ENCODE data around the gene TTL.

TTL gene

GRCh38 chr2:112579241-112579640, 97.3 kb downstream of the TTL start:
- no peak overlapping the region for H3K4me3 ChIP-seq (replicated peaks; ENCODE audit: low read depth, low read length)
- peak; percentile 91 for DNase-seq (ENCODE audit: low read depth)
- TF ChIP-seq CTCF (IDR thresholded peaks at IDR 0.05; ENCODE audit: low read length, missing control alignments) = no peak

- no peak for DNase-seq (ENCODE audit: low read depth)
- TF ChIP-seq CTCF (IDR thresholded peaks at IDR 0.05; ENCODE audit: low read length, missing control alignments) = no peak
- no peak overlapping the region for H3K4me3 ChIP-seq (replicated peaks; ENCODE audit: low read depth, low read length)
Observed at GRCh38 chr2:112580084-112580483, 98.1 kb downstream of the TTL start.

- no peak overlapping the region for H3K4me3 ChIP-seq (replicated peaks; ENCODE audit: low read depth, low read length)
- TF ChIP-seq CTCF (IDR thresholded peaks at IDR 0.05; ENCODE audit: low read length, missing control alignments) = peak; percentile 46
- DNase-seq (ENCODE audit: low read depth) = peak; percentile 78
Observed at GRCh38 chr2:112582314-112582746, 100.4 kb downstream of the TTL start.

GRCh38 chr2:112583497-112584133, 101.7 kb downstream of the TTL start:
- DNase-seq (ENCODE audit: low read depth) = peak; percentile 26
- no peak for TF ChIP-seq CTCF (IDR thresholded peaks at IDR 0.05; ENCODE audit: low read length, missing control alignments)
- peak overlapping the region; percentile 81 for H3K4me3 ChIP-seq (replicated peaks; ENCODE audit: low read depth, low read length)

- DNase-seq (ENCODE audit: low read depth) = peak; percentile 97
- TF ChIP-seq CTCF (IDR thresholded peaks at IDR 0.05; ENCODE audit: low read length, missing control alignments) = no peak
- peak within 1 kb of the TSS; percentile 81 for H3K4me3 ChIP-seq (replicated peaks; ENCODE audit: low read depth, low read length)
Observed at GRCh38 chr2:112584134-112584890, 102.4 kb downstream of the TTL start, which contains the start of gene CHCHD5. TSS of gene CHCHD5 (plus strand) at chr2:112584609. CDS start at chr2:112584648, 39 bp downstream.

GRCh38 chr2:112584891-112585250, 102.9 kb downstream of the TTL start:
- TF ChIP-seq CTCF (IDR thresholded peaks at IDR 0.05; ENCODE audit: low read length, missing control alignments) = no peak
- peak overlapping the region; percentile 81 for H3K4me3 ChIP-seq (replicated peaks; ENCODE audit: low read depth, low read length)

More at GRCh38 chr2:112584891-112585250, 102.9 kb downstream of the TTL start:
- no peak for DNase-seq (ENCODE audit: low read depth)
